ENCODE data around the gene NUAK1.

NUAK1 gene

DNA sequence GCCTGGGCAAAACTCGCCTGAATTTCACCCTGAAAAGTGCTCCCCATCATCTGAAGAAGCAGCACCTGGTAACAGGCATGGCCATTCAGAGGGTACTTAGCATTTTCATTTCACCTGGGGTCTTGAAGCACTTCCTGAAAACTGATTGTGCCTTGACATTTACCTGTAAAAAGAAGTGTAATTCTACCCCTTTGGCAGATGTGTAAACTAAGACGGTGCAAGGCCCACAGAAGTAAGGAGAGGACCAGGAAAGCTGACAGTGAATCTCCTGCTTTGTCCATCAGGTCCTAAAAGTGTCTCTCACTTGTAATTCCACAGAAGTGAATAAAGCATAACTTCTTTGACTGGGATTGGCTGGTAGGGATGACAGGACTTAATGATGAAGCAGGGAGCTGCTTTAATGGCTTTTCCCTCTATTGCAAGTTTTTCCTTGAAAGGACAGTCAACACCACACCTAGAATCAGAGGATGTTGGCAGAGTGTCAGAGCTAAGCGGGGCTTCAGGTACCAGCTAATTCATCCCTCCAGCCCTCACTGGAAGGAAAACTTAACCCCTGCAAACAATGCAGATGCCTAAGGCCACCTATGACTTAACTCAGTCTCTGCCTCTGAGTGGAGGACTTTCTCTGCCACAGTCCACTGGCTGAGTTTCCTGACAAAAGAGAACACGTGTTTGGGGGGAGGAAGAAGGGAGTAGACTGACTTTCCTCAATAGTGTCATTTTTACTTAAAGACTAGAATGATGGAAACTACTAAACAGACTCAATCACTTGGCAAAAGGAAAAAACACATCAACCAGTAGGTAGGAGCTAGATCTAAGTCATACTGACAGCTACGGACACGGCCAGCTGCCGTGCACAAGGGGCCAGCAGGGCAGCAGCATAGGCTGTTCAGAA, 74.7 kb downstream of the NUAK1 start:
- DNase-seq (ENCODE audit: low read depth) = no peak

DNA sequence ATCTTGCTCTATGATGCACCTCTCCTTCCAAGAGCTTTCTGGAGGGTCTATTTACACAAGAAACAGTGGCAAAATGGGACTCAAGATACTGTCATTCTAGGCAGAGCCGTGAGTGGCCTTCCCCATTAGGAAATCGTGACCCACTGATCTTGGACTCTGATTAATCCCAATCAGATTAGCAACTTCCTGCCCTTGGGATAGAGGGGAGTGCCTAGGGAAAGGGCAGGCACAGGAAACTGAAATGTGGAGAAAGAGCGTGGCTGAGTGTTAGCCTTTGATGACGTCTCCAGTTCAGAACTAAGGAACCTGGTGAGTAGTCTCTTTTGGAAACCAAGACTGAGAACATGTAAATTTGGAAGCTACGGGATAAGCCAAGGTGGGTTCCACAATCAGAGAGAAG, 76.1 kb downstream of the NUAK1 start:
- DNase-seq (ENCODE audit: low read depth) = no peak

DNA sequence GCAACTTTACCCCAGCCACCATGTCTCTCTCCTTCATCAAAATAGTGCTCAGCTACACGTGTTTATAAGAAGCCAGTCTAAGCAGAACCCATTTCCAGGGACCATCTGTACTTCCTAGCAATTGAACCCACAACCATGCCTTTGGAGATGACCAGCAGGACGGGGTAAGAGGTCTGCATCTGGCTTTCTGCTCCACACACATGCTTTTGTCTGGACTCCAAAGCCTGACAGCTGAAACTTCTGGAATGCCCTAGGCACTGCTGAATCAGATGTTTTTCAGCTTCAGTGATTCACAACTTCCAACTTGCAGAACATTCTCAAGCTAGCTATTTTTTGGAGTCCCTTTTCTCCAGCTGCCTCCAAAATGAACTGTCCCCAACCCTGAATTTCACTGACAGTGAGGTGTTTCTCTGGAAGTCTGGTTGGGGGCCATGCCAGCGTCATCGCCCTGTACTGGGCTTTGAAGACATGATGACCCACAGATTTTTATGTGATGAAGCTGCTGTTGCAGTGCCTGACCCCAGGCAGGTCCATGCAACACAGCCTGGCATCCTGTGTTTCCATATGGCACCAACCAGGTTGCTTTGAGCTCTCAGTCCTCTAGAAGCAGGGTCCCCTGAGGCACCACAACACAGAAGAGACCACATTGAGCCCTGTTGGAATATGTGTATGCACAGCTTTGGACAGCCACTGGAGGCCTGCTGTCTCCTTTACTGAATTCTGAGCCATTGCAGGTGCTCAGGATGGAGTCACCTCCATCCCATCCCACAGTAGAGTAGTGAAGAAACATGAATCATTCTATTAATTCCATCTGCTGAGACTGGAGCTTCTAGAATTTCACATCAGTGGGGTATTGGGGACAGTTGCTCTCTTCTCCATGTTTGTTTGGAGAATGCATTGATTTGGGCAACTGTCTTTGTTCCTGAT, 80.2 kb downstream of the NUAK1 start:
- no peak for DNase-seq (ENCODE audit: low read depth)

DNA sequence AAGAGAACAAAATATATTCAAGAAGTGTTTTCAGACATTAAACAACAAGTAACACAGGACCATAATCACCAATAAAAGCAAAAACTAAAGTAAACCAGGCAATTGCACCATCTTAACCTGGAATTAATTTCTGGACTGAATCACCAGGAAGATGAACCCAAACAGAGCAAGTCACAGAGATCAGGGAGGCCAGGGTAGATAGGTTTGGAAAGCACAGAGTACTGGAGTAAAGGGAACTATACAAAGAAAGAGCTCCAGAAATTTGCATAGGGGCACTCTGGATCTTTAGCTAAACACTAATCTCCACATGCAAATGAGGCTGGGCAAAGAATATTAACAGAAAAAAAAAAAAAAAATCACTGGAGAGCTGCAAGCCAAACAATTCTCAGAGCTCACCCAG, 84.7 kb downstream of the NUAK1 start:
- no peak for DNase-seq (ENCODE audit: low read depth)

DNA sequence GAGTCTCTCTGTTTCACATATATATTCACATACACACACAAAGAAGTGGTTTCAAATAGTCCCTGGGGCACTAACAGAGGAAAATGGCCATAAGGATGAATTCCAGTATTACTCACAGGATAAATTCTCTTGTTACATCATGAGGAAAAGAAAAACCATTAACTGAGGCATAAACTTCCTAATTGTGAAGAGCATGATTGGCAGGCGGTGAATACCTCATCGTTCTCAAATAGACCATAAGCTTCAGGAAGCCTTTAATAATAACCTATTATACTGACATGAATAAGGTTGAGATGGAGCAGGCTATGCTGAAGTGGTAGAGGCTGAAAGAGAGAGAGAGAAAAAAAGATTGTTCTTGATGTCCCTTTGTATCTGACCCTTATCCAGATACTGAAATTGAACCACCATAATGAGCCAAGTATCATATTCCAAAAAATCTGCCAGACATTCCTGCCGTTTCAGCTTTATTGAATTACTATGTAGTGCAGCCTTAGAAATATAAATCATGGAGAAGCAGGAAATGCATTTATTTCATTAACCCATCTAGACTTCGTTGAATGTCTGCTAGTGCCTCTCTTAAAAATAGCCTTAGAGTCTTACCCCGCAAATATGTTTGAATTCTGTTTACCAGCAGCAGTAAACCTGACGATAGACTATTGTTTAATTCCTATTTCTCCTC, 86.8 kb downstream of the NUAK1 start:
- DNase-seq (ENCODE audit: low read depth) = no peak

DNA sequence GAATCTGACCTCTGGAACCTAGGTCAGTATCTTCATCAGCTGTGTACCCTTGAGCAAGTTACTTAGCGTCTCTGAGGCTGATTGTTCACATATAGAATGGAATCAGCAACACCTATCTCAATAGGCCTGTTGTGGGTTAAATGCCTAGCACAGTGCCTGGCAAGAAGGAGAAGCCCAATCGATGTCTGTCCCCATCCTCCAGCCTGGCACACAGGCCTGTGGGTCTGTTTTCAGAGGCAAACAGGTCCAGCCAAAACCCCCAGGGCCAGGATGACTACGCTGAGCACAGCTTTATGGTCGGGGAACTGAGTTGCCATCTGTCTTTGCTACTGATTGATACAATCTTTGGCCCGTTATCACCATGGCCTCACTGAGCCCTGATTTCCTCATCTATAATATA, 89.2 kb downstream of the NUAK1 start:
- no peak for DNase-seq (ENCODE audit: low read depth)

DNA sequence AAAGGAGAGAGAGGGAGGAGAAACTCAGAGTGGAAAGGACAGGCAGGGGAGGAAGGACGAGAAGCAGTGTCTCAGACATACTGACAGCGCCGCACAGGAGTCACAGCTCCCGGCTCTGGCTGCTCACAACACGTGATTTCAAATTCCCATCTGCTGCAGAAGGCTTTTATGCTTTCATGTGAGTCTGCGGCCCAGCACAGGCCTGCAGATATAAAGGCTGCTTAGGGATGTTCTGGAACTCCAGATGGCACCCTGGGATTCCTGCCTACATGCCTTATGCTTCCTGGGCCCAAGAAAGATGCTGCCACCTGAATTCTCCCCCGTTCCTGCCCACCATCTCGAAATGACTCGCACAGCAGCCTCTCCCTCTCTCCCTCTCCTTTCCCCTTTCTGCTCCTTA, 89.6 kb downstream of the NUAK1 start:
- DNase-seq (ENCODE audit: low read depth) = no peak

DNA sequence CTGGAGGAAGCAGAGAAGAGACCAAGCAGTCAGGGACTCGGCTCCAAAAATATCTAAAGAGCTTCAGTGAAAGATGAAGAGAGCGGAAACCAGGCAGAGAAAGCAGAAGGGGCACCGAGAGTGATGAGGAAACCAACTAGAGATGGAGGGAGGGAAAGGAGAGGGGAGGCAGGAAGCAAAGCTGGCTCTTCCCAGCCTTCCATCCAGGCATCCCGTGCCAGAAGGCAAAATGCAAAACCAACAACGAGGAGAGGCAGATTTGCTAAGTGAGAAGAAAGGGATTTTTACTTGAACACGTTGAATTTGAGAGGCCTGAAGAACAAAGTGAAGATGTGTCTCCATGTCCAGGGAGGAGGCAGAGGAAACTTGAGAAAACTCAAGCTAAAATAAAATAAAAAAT, 90.1 kb downstream of the NUAK1 start:
- DNase-seq (ENCODE audit: low read depth) = no peak

DNA sequence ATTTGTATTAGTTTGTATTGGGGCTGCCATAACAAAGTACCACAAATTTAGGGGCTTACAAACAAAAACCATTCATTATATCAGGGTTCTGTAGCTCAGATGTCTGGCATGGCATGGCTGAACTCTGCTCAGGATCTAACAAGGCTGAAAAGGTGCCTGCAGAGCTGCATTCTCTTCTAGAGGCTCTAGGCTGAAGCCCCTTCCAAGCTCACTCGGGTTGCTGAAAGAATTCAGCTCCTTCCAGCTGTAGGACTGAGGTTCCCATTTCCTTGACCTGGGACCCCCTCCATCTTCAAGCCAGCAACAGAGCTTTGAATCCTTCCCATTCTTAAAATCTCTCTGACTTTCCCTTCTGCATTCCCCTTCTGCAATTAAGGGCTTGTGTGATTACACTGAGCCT, 90.7 kb downstream of the NUAK1 start:
- DNase-seq (ENCODE audit: low read depth) = no peak

DNA sequence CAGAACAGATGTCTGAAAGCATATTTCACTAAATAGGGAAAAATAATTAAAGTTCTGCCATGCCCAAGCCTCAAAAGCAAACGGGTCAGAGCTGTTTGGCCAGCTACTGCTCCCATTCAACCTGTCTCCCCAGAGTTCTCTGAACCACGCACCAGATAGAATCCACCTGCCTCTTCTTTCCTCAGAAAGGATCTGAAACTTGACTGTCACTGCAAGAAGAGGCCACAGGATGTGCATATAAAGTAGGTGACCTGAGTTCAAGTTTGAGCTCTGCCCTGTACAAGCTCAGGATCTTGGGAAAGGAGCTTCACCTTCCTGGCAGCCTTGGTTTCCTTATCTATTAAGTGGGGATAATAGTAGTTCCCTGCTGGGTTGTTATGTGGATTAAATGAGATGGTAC, 91.8 kb downstream of the NUAK1 start:
- DNase-seq (ENCODE audit: low read depth) = no peak

DNA sequence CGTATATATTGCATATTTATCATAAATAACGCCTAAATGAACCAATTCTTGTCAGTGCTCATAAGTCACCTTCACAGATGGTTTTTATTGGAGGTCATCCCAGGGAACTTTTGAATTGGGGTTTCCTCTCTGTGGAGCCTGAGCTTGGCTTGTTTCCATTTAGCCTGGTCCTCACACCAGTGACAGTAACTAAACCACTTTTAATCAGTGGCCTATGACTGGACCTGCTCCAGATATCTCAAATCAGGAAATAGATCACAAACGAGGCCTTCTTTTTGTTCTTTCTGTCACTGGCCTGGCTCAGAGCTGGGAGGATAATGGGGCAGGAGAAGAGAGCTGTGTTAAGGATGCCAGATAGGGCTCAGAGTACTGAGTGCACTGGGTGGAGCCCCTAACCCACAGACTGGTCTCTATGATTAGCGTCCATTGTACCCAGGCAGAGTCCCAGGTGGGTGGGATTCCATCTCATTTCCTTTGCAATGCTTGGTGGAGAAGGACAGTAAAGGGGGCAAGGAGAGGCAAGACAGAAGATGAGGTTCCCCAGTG, 92.4 kb downstream of the NUAK1 start:
- DNase-seq (ENCODE audit: low read depth) = no peak

DNA sequence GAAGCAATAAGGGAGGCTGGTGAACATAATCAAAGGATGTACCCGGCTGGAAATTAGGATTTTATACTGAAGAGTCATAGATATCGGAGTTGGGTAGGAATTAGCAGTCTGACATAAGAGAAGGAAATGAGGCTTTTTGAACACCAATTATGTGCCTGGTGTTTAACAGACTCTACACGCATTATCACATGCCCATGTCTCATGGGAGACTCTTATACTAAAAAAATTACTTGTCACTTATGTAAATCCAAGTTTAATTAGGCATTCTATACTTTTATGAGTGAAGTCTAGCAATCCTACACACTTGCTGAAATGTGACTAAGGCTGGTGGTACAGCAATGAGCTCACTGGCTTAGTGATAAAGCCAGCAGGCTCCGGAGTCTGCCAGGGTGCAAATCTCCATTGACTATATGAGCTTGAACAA, 93.5 kb downstream of the NUAK1 start:
- DNase-seq (ENCODE audit: low read depth) = no peak

DNA sequence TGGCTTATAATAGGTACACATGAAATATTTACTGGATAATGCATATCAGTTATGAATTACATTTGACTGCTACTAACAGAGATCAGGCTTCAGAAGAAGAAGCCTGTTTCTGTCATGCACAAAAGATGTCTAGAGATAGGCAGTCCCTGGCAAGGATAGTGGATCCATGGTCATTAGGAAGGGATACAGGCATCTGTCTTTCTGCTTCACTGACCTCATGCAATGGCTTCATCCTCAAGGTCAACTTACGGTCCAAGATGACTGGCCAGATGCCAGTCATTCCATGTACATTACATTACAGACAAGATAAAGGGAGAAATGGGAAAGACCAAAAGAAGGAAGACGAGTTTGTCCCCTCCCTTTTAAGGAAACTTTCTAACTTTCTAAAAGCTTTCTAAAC, 94.0 kb downstream of the NUAK1 start:
- no peak for DNase-seq (ENCODE audit: low read depth)

DNA sequence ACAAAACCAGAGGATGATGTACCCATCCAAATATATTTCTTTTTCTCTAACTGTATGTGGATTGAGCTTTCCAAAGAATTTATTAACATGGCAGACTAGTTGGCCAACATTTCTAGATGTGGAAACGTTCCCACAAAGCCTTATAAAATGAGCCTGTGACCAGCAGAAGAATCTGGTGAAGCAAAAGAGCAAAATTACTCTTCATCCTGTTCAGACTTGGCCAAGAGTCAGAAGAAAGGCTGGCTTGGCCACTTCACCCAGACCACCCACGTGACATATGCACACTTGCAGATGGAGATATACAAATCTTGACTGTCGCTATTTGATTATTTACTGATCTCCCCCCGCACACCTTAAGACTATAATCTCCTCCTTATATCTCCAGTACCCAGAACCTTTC, 96.7 kb downstream of the NUAK1 start:
- no peak for DNase-seq (ENCODE audit: low read depth)

DNA sequence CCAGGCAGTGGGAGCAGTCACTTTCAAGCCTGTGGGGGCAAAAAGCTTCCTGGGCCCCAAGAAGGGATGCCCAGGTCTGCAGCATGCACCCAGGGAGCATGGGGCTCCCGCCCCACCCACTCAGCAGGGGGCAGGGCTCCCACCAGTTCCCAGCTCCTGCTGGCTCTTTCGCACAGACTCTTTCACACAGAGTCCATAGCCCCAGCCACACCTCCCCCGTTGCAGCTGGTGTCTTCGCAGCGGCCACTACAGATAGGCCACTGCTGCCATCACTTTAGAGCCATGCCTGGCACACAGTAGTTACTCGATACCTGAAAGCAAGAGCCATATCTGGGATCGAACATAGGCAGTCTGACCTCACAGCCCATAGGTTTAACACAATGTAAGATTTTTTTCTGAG, 98.2 kb downstream of the NUAK1 start:
- DNase-seq (ENCODE audit: low read depth) = no peak

DNA sequence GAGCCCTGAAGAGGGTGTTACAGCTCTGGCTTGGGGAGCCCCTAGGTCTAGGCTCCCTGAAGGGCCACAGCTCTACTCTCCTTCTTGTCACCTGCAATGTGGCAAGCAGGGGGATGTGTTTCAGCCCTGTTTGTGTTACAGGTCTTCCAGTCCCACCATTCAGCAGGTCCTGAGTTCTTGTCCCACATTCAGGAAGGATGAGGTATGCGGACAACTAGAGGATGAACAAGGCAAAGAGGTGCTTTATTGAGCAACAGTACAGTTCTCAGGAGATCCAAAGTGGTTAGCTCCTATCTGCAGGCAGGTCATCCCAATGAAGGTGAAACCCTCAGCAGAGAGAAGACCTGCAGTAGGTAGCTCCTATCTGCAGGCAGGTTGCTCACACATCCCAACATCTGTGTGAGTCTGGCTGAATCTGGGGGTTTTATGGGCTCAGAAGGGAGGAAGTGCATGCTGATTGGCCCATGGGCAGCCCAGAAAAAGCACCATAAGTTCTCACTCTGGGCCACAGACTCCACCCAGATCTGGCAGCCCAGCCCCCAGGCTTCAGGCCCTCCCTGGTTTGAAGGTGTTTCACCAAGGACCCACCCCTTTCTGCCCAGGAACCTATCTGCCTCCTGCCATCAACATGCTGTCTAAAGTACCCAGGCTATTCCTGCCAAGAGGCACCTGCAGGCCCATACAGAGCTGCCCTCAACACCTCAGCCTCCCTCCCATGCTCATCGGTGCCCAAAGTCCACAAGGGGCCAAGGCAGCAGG, 98.9 kb downstream of the NUAK1 start:
- DNase-seq (ENCODE audit: low read depth) = no peak

DNA sequence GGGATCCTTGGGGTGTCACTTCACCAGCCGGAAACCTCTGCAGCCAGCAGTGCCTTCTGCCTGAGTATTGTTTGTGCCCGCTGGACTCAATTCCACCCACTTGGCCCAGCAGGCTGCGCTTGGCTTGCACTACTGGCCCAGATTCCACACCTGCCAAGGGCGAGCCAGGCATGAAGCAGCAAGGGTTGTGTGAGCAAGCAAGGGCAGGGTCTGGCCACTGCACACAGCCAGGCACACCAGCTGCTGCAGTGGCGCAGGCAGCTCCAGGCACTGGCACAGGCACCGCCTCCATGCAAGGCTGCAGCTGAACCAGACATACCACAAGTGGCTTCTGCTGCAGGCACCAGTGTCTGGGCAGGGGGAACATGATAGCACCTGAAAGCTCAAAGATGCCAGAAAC, 99.5 kb downstream of the NUAK1 start:
- DNase-seq (ENCODE audit: low read depth) = no peak

DNA sequence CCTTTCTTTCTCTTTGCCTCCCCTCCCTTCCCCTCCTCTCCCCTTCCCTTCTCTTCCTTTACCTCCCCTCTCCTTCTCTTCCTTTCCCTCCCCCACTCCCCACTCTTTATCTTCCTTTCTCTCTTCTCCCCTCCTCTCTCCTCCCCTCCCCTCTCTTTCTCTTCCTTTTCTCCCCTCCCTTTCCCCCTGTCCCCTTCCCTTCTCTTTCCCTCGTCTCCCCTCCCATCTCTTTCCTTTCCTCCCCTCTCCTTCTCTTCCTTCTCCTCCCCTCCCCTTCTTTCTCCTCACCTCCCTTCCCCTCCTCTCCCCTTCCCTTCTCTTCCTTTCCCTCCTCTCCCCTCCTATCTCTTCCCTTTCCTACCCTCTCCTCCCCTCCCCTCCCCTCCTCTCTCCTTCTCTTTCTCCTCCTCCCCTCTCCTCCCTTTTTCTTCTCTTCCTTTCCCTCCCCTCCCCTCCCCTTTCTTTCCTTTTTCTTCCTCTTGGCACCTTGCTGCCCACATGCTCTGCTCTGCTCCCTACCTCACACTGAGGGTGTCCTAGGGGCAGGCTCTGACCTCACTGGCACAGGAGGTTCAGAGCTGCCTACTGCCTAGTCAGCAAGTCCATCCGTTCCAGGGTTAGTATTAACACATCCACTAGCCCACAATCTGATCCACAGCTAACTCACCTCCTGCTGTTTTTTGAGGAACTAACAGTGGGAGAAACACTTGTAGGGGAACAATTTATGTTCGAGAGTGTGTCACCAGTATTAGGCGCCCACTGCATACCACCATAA, 101.0 kb downstream of the NUAK1 start:
- no peak for DNase-seq (ENCODE audit: low read depth)

DNA sequence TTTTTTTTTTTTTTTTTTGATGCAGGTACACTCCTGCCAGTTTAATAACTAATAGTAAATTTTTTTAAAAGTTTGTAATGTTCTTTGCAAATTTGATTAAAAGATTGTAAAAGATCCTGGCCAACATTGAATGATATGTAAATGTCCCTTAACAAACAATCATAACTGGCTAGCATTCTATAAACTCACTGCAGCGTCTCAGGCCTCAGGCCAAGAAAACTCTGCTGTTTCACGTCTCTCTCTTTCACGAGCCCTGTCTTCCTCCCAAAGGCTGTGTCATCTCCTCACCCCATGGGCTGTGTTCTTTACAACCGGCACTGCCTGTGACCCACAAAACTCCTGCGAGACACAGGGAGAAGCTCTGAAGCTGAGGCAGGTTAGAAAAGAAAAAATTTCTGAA, 103.3 kb downstream of the NUAK1 start:
- DNase-seq (ENCODE audit: low read depth) = no peak

DNA sequence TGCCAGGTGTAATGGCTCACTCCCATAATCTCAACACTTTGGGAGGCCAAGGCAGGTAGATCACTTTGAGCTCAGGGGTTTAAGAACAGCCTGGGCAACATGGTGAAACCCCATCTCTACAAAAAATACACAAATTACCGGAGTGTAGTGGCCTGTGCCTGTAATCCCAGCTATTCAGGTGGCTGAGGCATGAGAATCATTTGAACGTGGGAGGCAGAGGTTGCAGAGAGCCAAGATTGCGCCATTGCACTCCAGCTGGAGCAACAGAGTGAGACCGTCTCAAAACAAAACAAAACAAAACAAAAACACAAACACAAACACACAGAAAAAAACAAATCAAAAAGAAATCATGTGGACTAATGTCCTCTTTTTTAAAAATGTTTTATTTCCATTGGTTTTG, 104.4 kb downstream of the NUAK1 start:
- no peak for DNase-seq (ENCODE audit: low read depth)

DNA sequence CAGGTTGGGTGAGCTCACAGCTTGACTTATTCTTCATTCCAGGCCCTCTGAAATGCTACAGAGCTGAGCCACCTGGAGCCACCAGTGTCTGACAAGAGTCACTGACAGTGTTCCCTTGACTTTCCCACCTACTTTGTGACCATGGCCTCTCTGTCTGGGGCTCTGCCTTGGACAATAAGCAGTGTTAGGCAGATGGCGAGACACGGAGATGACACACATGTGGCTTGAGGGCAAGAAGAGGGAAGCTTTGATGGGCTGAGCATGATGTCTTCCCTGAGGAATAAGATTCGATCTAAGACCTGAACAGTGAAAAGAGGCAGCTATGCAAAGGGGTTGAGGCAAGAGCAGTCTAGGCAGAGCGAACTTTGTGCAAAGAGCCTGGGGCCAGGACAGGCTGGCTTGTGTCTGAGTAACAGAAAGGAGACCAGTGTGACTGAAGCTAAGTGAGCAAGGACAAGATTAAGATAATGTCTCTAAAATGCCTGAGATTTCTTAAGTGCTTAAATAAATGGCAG, 105.5 kb downstream of the NUAK1 start:
- no peak for DNase-seq (ENCODE audit: low read depth)

All from stimulated activated CD8-positive, alpha-beta memory T cell treated with anti-CD3 and anti-CD28 coated beads, Interleukin-12 subunit alpha, Interleukin-12 subunit beta, amount 100 ng/mL, for 1 hour (primary cell).